ENCODE measurements around the gene CCDC3. TPM values are rescaled to one million over a fixed set of nuclear protein-coding genes. Genes with fewer than 3 reads are reported as not detected.

CCDC3 gene
- total and polyA plus RNA-seq, 2 of the 4 experiments (the other 2 are of a cell fraction): 0.29 to 0.36 TPM

DNA sequence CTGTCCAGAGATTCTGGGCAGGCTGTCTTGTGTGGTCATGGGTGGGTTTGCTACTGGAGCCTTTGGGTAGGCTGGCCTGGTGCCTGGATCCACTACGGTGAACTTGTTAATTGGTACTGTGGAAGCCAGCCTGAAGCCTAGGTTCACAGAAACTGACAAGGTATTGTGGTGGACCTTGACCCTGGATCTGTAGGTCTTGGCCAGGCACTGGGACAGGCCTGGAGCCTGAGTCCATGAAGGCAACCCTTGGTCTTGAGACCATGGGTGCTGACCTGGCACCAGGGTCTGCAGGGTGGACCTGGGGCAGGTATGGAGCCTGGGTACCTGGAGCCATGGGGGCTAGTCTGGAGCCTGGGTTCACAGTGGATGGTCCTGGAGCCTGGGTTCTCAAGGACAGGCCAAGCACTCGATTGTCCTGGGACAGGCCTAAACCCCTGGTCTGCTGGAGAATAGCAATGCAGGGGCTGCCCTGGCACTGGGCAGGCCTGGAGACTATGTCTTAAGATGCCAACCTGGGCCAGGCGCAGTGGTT is 85.8 kb downstream of the CCDC3 start:
- no peak overlapping the region for H3K23ac ChIP-seq (ENCODE audit: low read depth, low read length)
- no TSS peak for BruUV-seq (replicated peaks)
- H2BK20ac ChIP-seq (ENCODE audit: low read depth, low read length): no peak overlapping the region
- no peak overlapping the region for H2BK120ac ChIP-seq (ENCODE audit: low read depth, low read length)
- no peaks in the 10 kb centered on the region for H3K9me1 ChIP-seq (ENCODE audit: insufficient read depth, low read length)
- H3K4ac ChIP-seq (ENCODE audit: low read depth, low read length): no peak overlapping the region
- H3K79me1 ChIP-seq (ENCODE audit: low read depth in 1 of 2, low read length in 2 of 2): no peaks in the 10 kb centered on the region
- no peak overlapping the region for H2AK9ac ChIP-seq (replicated peaks; ENCODE audit: low read depth, low read length, poor library complexity)
- 100% methylated on average over 1 of the region's 3 CpGs; no CpG with 5 or more reads in 1 of the 2 experiments for WGBS, 2 experiments (ENCODE audit: extremely low coverage in 2 of 2, insufficient read length in 1 of 2)
- no peaks in the 10 kb centered on the region for H3K27me3 ChIP-seq (ENCODE audit: control insufficient read depth, insufficient read depth, low read length)
- H3K36me3 ChIP-seq (ENCODE audit: control insufficient read depth, insufficient read depth, low read length): no peaks in the 10 kb centered on the region
- H4K20me1 ChIP-seq (ENCODE audit: insufficient read depth, low read length): no peaks in the 10 kb centered on the region
- ATAC-seq (ENCODE audit: low read depth) (no peak), DNase-seq (no peak)
- no peak overlapping the region for H2BK5ac ChIP-seq (ENCODE audit: low read depth, low read length, poor library complexity, severe bottlenecking)
- CTCF ChIA-PET: no interaction called here
- H3K27ac ChIP-seq (ENCODE audit: insufficient read depth, low read length): no peak overlapping the region
- H4K5ac ChIP-seq (ENCODE audit: low read depth, low read length): no peak overlapping the region
- no peaks in the 10 kb centered on the region for H3K4me1 ChIP-seq (ENCODE audit: control insufficient read depth, insufficient read depth, low read length)
- no peak overlapping the region for H3K9ac ChIP-seq (ENCODE audit: low read depth, low read length)
- no peak overlapping the region for H2BK15ac ChIP-seq (ENCODE audit: low read depth, low read length)
- in situ Hi-C loops (cut with MboI; ENCODE audit: low sequenced_read_pairs) (no loop called here), intact Hi-C loops (cut with micrococcal nuclease) (no loop called here), dilution Hi-C loops (cut with HindIII; ENCODE audit: low sequenced_read_pairs, unreplicated experiment) (no loop called here)
- H2AFZ ChIP-seq (replicated peaks; ENCODE audit: low read length, poor library complexity): no peak overlapping the region
- TF ChIP-seq NFE2L2 (IDR thresholded peaks at IDR 0.05; ENCODE audit: low read depth, low read length) (no peak), POLR2A (IDR thresholded peaks at IDR 0.05; ENCODE audit: low read depth, low read length) (no peak), SMC3 (IDR thresholded peaks at IDR 0.05; ENCODE audit: low read depth, low read length) (no peak), BHLHE40 (IDR thresholded peaks at IDR 0.05; ENCODE audit: low read depth, low read length) (no peak), MXI1 (IDR thresholded peaks at IDR 0.05; ENCODE audit: borderline replicate concordance, low read depth, low read length) (no peak), CHD1 (IDR thresholded peaks at IDR 0.05; ENCODE audit: low read depth, low read length) (no peak), FOS (IDR thresholded peaks at IDR 0.05; ENCODE audit: low read depth, low read length) (no peak), RAD21 (IDR thresholded peaks at IDR 0.05; ENCODE audit: low read length) (no peak)
- TF ChIP-seq, protein P1, sequence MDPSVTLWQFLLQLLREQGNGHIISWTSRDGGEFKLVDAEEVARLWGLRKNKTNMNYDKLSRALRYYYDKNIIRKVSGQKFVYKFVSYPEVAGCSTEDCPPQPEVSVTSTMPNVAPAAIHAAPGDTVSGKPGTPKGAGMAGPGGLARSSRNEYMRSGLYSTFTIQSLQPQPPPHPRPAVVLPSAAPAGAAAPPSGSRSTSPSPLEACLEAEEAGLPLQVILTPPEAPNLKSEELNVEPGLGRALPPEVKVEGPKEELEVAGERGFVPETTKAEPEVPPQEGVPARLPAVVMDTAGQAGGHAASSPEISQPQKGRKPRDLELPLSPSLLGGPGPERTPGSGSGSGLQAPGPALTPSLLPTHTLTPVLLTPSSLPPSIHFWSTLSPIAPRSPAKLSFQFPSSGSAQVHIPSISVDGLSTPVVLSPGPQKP (IDR thresholded peaks at IDR 0.05; ENCODE audit: borderline replicate concordance, low read depth, low read length): no peak
- TF ChIP-seq, protein P2, sequence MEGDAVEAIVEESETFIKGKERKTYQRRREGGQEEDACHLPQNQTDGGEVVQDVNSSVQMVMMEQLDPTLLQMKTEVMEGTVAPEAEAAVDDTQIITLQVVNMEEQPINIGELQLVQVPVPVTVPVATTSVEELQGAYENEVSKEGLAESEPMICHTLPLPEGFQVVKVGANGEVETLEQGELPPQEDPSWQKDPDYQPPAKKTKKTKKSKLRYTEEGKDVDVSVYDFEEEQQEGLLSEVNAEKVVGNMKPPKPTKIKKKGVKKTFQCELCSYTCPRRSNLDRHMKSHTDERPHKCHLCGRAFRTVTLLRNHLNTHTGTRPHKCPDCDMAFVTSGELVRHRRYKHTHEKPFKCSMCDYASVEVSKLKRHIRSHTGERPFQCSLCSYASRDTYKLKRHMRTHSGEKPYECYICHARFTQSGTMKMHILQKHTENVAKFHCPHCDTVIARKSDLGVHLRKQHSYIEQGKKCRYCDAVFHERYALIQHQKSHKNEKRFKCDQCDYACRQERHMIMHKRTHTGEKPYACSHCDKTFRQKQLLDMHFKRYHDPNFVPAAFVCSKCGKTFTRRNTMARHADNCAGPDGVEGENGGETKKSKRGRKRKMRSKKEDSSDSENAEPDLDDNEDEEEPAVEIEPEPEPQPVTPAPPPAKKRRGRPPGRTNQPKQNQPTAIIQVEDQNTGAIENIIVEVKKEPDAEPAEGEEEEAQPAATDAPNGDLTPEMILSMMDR (conservative IDR thresholded peaks at IDR 0.05; ENCODE audit: low read depth, low read length): no peak
- TF ChIP-seq, protein P3, sequence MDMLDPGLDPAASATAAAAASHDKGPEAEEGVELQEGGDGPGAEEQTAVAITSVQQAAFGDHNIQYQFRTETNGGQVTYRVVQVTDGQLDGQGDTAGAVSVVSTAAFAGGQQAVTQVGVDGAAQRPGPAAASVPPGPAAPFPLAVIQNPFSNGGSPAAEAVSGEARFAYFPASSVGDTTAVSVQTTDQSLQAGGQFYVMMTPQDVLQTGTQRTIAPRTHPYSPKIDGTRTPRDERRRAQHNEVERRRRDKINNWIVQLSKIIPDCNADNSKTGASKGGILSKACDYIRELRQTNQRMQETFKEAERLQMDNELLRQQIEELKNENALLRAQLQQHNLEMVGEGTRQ (IDR thresholded peaks at IDR 0.05; ENCODE audit: low read depth, low read length): no peak
- no peaks in the 10 kb centered on the region for H3K9me3 ChIP-seq (ENCODE audit: control insufficient read depth, insufficient read depth, low read length)
- H3K56ac ChIP-seq (ENCODE audit: extremely low read depth, insufficient read depth, low read length): no peak overlapping the region
- H4K8ac ChIP-seq (ENCODE audit: low read depth in 2 of 2, low read length in 2 of 2): no peak overlapping the region
- no peak overlapping the region; the same call in 1 of the 2 replicates for H3K18ac ChIP-seq (ENCODE audit: low read depth, low read length)
- H3K4me2 ChIP-seq (ENCODE audit: low read depth, low read length): no peak overlapping the region
- H3K4me3 ChIP-seq (ENCODE audit: insufficient read depth, low read depth, low read length): no peak overlapping the region
- H4K91ac ChIP-seq (ENCODE audit: insufficient read depth, low read depth, low read length): no peak overlapping the region; the same call in 1 of the 2 replicates
- H2AK5ac ChIP-seq (ENCODE audit: low read depth, low read length): no peak overlapping the region
- POLR2A ChIA-PET (ENCODE audit: unreplicated experiment): no interaction called here
- no peak overlapping the region for H3K14ac ChIP-seq (replicated peaks; ENCODE audit: low read depth, low read length)
